Activated naive CD4-positive, alpha-beta T cell treated with anti-CD3 and anti-CD28 coated beads, Interleukin-2, amount 10 ng/mL, durations not matched to agents 7 days and 5 days (primary cell): Measurements from ENCODE around the gene MIB1.

Experiments
- CTCF ChIA-PET: fragments of 350-600 bp; sonication (Branson Sonifier 250); formaldehyde crosslinking; loops from one replicate; lab custom pipeline; 2021; ENCODE audit warnings: antibody characterized with exemption; lab: Charles Lee
- DNase-seq: peaks from one replicate; pipeline ENCODE4 v3.0.0-alpha.2; 2020
- H3K27ac Mint-ChIP-seq: one replicate; pipeline ENCODE4 v1.8.0; 2021; ENCODE audit warnings: mild to moderate bottlenecking, moderate library complexity, mixed read lengths
- H3K27me3 Mint-ChIP-seq: one replicate; pipeline ENCODE4 v1.8.0; 2021; ENCODE audit warnings: mild to moderate bottlenecking, mixed read lengths
- H3K36me3 Mint-ChIP-seq: one replicate; pipeline ENCODE4 v1.8.0; 2021; ENCODE audit warnings: mixed read lengths
- H3K4me1 Mint-ChIP-seq: one replicate; pipeline ENCODE4 v1.8.0; 2021; ENCODE audit warnings: mixed read lengths
- H3K4me3 Mint-ChIP-seq: one replicate; pipeline ENCODE4 v1.8.0; 2021; ENCODE audit warnings: mild to moderate bottlenecking, moderate library complexity, mixed read lengths
- H3K9me3 Mint-ChIP-seq: one replicate; pipeline ENCODE4 v1.8.0; 2021; ENCODE audit warnings: mixed read lengths

The MIB1 gene

GRCh38 chr18:21851327-21851961, 110.9 kb downstream of the MIB1 start:
- Mint-ChIP-seq H3K4me1 (peaks cover 15% of the 10 kb centered on the region), H3K36me3 (peaks cover 7% of the 10 kb centered on the region), H3K9me3 (no peaks in the 10 kb centered on the region), H3K4me3 (no peak overlapping the region), H3K27ac (no peak overlapping the region), H3K27me3 (no peaks in the 10 kb centered on the region)
- DNase-seq = no peak
- CTCF ChIA-PET = interaction anchor here (3.4 kb wide), 1 partner anchor 363 kb away, joined by 14 read pairs; no protein-coding TSS in a partner anchor

- peak; percentile 24 for DNase-seq
- CTCF ChIA-PET = interaction anchor here (1.0 kb wide), 1 partner anchor 33 kb away, joined by 3 read pairs; no protein-coding TSS in a partner anchor
- peaks cover 15% of the 10 kb centered on the region for H3K4me1 Mint-ChIP-seq
- H3K4me3 Mint-ChIP-seq = no peak overlapping the region
- no peaks in the 10 kb centered on the region for H3K9me3 Mint-ChIP-seq
- H3K36me3 Mint-ChIP-seq = peaks cover 11% of the 10 kb centered on the region
- H3K27ac Mint-ChIP-seq = no peak overlapping the region
- no peaks in the 10 kb centered on the region for H3K27me3 Mint-ChIP-seq
These were observed 112.4 kb downstream of the MIB1 start for GRCh38 chr18:21853016-21853415.

GRCh38 chr18:21853775-21854552, 113.4 kb downstream of the MIB1 start:
- Mint-ChIP-seq H3K9me3 (no peaks in the 10 kb centered on the region), H3K27me3 (no peaks in the 10 kb centered on the region)

GRCh38 chr18:21855432-21855831, 114.8 kb downstream of the MIB1 start:
- H3K36me3 Mint-ChIP-seq = peaks cover 15% of the 10 kb centered on the region
- H3K27me3 Mint-ChIP-seq = no peaks in the 10 kb centered on the region
- CTCF ChIA-PET = no interaction called here
- H3K9me3 Mint-ChIP-seq = no peaks in the 10 kb centered on the region
- no peak overlapping the region for H3K4me3 Mint-ChIP-seq
- no peak overlapping the region for H3K27ac Mint-ChIP-seq
- H3K4me1 Mint-ChIP-seq = peaks cover 15% of the 10 kb centered on the region
- DNase-seq = no peak

More at GRCh38 chr18:21853775-21854552, 113.4 kb downstream of the MIB1 start:
- no peak overlapping the region for H3K4me3 Mint-ChIP-seq
- peaks cover 11% of the 10 kb centered on the region for H3K36me3 Mint-ChIP-seq
- peaks cover 15% of the 10 kb centered on the region for H3K4me1 Mint-ChIP-seq
- DNase-seq = no peak
- CTCF ChIA-PET = interaction anchor here (1.0 kb wide), 1 partner anchor 34 kb away, joined by 3 read pairs; no protein-coding TSS in a partner anchor
- no peak overlapping the region for H3K27ac Mint-ChIP-seq

- H3K27me3 Mint-ChIP-seq = no peaks in the 10 kb centered on the region
- peaks cover 8% of the 10 kb centered on the region for H3K4me1 Mint-ChIP-seq
- H3K4me3 Mint-ChIP-seq = no peak overlapping the region
- no peaks in the 10 kb centered on the region for H3K9me3 Mint-ChIP-seq
- peaks cover 21% of the 10 kb centered on the region for H3K36me3 Mint-ChIP-seq
- CTCF ChIA-PET = no interaction called here
- no peak for DNase-seq
- H3K27ac Mint-ChIP-seq = no peak overlapping the region
These were observed 117.3 kb downstream of the MIB1 start for GRCh38 chr18:21857871-21858270.

GRCh38 chr18:21858544-21858943, 118.0 kb downstream of the MIB1 start:
- H3K27ac Mint-ChIP-seq = no peak overlapping the region
- no peaks in the 10 kb centered on the region for H3K27me3 Mint-ChIP-seq
- CTCF ChIA-PET = no interaction called here
- H3K4me1 Mint-ChIP-seq = peaks cover 1% of the 10 kb centered on the region
- H3K9me3 Mint-ChIP-seq = no peaks in the 10 kb centered on the region
- DNase-seq = no peak
- no peak overlapping the region for H3K4me3 Mint-ChIP-seq
- H3K36me3 Mint-ChIP-seq = peaks cover 27% of the 10 kb centered on the region

GRCh38 chr18:21864386-21864785, 123.8 kb downstream of the MIB1 start:
- CTCF ChIA-PET = no interaction called here
- H3K9me3 Mint-ChIP-seq = no peaks in the 10 kb centered on the region
- no peak overlapping the region for H3K27ac Mint-ChIP-seq
- no peak overlapping the region for H3K4me3 Mint-ChIP-seq
- DNase-seq = no peak
- no peaks in the 10 kb centered on the region for H3K27me3 Mint-ChIP-seq
- peaks cover 28% of the 10 kb centered on the region for H3K36me3 Mint-ChIP-seq
- no peaks in the 10 kb centered on the region for H3K4me1 Mint-ChIP-seq

GRCh38 chr18:21865043-21865442, 124.5 kb downstream of the MIB1 start:
- Mint-ChIP-seq H3K4me3 (no peak overlapping the region), H3K36me3 (peaks cover 26% of the 10 kb centered on the region), H3K9me3 (no peaks in the 10 kb centered on the region), H3K27me3 (no peaks in the 10 kb centered on the region), H3K4me1 (no peaks in the 10 kb centered on the region), H3K27ac (no peak overlapping the region)
- DNase-seq = no peak
- CTCF ChIA-PET = no interaction called here

- no peak overlapping the region for H3K4me3 Mint-ChIP-seq
- CTCF ChIA-PET = no interaction called here
- H3K27ac Mint-ChIP-seq = no peak overlapping the region
- no peaks in the 10 kb centered on the region for H3K27me3 Mint-ChIP-seq
- DNase-seq = no peak
- H3K9me3 Mint-ChIP-seq = no peaks in the 10 kb centered on the region
- H3K36me3 Mint-ChIP-seq = peaks cover 16% of the 10 kb centered on the region
- H3K4me1 Mint-ChIP-seq = no peaks in the 10 kb centered on the region
These were observed 128.2 kb downstream of the MIB1 start for GRCh38 chr18:21868770-21869169.

GRCh38 chr18:21889570-21889969, 149.0 kb downstream of the MIB1 start:
- Mint-ChIP-seq H3K27ac (no peak overlapping the region), H3K36me3 (no peaks in the 10 kb centered on the region)

GRCh38 chr18:21894619-21895367, 154.2 kb downstream of the MIB1 start:
- H3K27me3 Mint-ChIP-seq = peaks cover 15% of the 10 kb centered on the region
- no peak overlapping the region for H3K4me3 Mint-ChIP-seq
- CTCF ChIA-PET = no interaction called here
- peaks cover 3% of the 10 kb centered on the region for H3K4me1 Mint-ChIP-seq
- H3K36me3 Mint-ChIP-seq = no peaks in the 10 kb centered on the region
- no peak for DNase-seq
- no peaks in the 10 kb centered on the region for H3K9me3 Mint-ChIP-seq
- H3K27ac Mint-ChIP-seq = no peak overlapping the region

More at GRCh38 chr18:21889570-21889969, 149.0 kb downstream of the MIB1 start:
- Mint-ChIP-seq H3K9me3 (no peaks in the 10 kb centered on the region), H3K4me1 (no peaks in the 10 kb centered on the region), H3K4me3 (no peak overlapping the region), H3K27me3 (peaks cover 9% of the 10 kb centered on the region)
- DNase-seq = no peak
- CTCF ChIA-PET = no interaction called here

GRCh38 chr18:21896732-21897336, 156.2 kb downstream of the MIB1 start:
- peaks cover 3% of the 10 kb centered on the region for H3K4me1 Mint-ChIP-seq
- no peak overlapping the region for H3K27ac Mint-ChIP-seq
- no peak for DNase-seq
- no peak overlapping the region for H3K4me3 Mint-ChIP-seq
- peaks cover 15% of the 10 kb centered on the region for H3K27me3 Mint-ChIP-seq
- no peaks in the 10 kb centered on the region for H3K9me3 Mint-ChIP-seq
- no peaks in the 10 kb centered on the region for H3K36me3 Mint-ChIP-seq
- CTCF ChIA-PET = interaction anchor here (2.4 kb wide), 1 partner anchor 59 kb away, joined by 7 read pairs; no protein-coding TSS in a partner anchor

GRCh38 chr18:21897811-21898210, 157.2 kb downstream of the MIB1 start:
- no peak overlapping the region for H3K4me3 Mint-ChIP-seq
- peak; percentile 32 for DNase-seq
- peaks cover 15% of the 10 kb centered on the region for H3K27me3 Mint-ChIP-seq
- H3K4me1 Mint-ChIP-seq = peaks cover 3% of the 10 kb centered on the region
- CTCF ChIA-PET = interaction anchor here (0.9 to 2.4 kb wide), 2 partner anchors 58 to 61 kb away, joined by 3 to 7 read pairs; no protein-coding TSS in a partner anchor
- H3K27ac Mint-ChIP-seq = no peak overlapping the region
- no peaks in the 10 kb centered on the region for H3K9me3 Mint-ChIP-seq
- no peaks in the 10 kb centered on the region for H3K36me3 Mint-ChIP-seq
